Liver (tissue), 9 donors: Measurements from ENCODE around the gene PDGFA. TPM values are rescaled to one million over a fixed set of nuclear protein-coding genes. Genes with fewer than 3 reads are reported as not detected.

Experiments
- DNase-seq: peaks from one replicate; pipeline ENCODE4 v3.0.0-alpha.2; 2017; ENCODE audit warnings: low spot score
- H3K27ac ChIP-seq, 2 donors: one replicate each; pipeline ENCODE4 v1.7.0; 2013; ENCODE audit warnings: inconsistent platforms in 2 of 2, low read length in 2 of 2, control low read depth in 1 of 2, low read depth in 1 of 2, mild to moderate bottlenecking in 1 of 2
- H3K27me3 ChIP-seq, 4 donors: one replicate each; pipeline versions ENCODE4 v1.6.1 to v1.7.0; 2013; ENCODE audit warnings: low read length in 3 of 4, inconsistent platforms in 1 of 4, mild to moderate bottlenecking in 1 of 4, moderate library complexity in 1 of 4; ENCODE audit not compliant: control insufficient read depth in 4 of 4, insufficient read depth in 4 of 4
- H3K36me3 ChIP-seq, 4 donors: one replicate each; pipeline versions ENCODE4 v1.6.1 to v1.7.0; 2013; ENCODE audit warnings: low read length in 3 of 4, mild to moderate bottlenecking in 3 of 4, low read depth in 1 of 4, moderate library complexity in 1 of 4; ENCODE audit not compliant: control insufficient read depth in 4 of 4, insufficient read depth in 3 of 4
- H3K4me1 ChIP-seq, 4 donors: one replicate each; pipeline versions ENCODE4 v1.6.1 to v1.7.0; 2013; ENCODE audit warnings: low read length in 3 of 4, mild to moderate bottlenecking in 3 of 4, moderate library complexity in 1 of 4; ENCODE audit not compliant: control insufficient read depth in 4 of 4, insufficient read depth in 4 of 4
- H3K4me3 ChIP-seq, 3 donors: one replicate each; pipeline versions ENCODE4 v1.6.1 to v1.7.0; 2013; ENCODE audit warnings: low read length in 3 of 3, control low read depth in 1 of 3, low read depth in 1 of 3, mild to moderate bottlenecking in 1 of 3
- H3K9ac ChIP-seq, 2 donors: one replicate each; pipeline ENCODE4 v1.7.0; 2013; ENCODE audit warnings: low read length in 2 of 2, mild to moderate bottlenecking in 2 of 2, moderate library complexity in 2 of 2, control low read depth in 1 of 2, low read depth in 1 of 2
- H3K9me3 ChIP-seq, 4 donors: one replicate each; pipeline versions ENCODE4 v1.6.1 to v1.7.0; 2013; ENCODE audit warnings: low read length in 3 of 4; ENCODE audit not compliant: control insufficient read depth in 4 of 4
- ATF3 ChIP-seq: IDR thresholded peaks from 2 replicates; pipeline ENCODE4 v1.6.1; 2016; ENCODE audit warnings: antibody characterized with exemption
- CTCF ChIP-seq: fragments of 150-350 bp; IDR thresholded peaks from 2 replicates; pipeline ENCODE4 v1.5.1; 2017; ENCODE audit warnings: improper control_type of control experiment, low read depth, low read length; ENCODE audit not compliant: missing input control
- EGR1 ChIP-seq, 2 donors: IDR thresholded peaks; 2 replicates each; pipeline ENCODE4 v1.6.1; 2016 to 2018; ENCODE audit warnings: antibody characterized with exemption in 2 of 2, low read depth in 2 of 2
- FOXA1 ChIP-seq: IDR thresholded peaks from 2 replicates; pipeline ENCODE4 v1.6.1; 2016; ENCODE audit warnings: antibody characterized with exemption
- FOXA2 ChIP-seq: IDR thresholded peaks from 2 replicates; pipeline ENCODE4 v1.6.1; 2016; ENCODE audit warnings: antibody characterized with exemption
- GABPA ChIP-seq, 2 donors: IDR thresholded peaks in 1 of 2; conservative IDR thresholded peaks in 1 of 2; 2 replicates each; pipeline ENCODE4 v1.6.1; 2016; ENCODE audit warnings: antibody characterized with exemption in 2 of 2, mild to moderate bottlenecking in 1 of 2, moderate library complexity in 1 of 2
- HNF4A ChIP-seq, 2 donors: conservative IDR thresholded peaks; 2 replicates each; pipeline ENCODE4 v1.6.1; 2016; ENCODE audit warnings: antibody characterized with exemption in 2 of 2, mild to moderate bottlenecking in 2 of 2
- HNF4G ChIP-seq: IDR thresholded peaks from 2 replicates; pipeline ENCODE4 v1.6.1; 2016; ENCODE audit warnings: antibody characterized with exemption
- JUND ChIP-seq, 2 donors: IDR thresholded peaks; 2 replicates each; pipeline ENCODE4 v1.6.1; 2016; ENCODE audit warnings: antibody characterized with exemption in 2 of 2
- MAX ChIP-seq: IDR thresholded peaks from 2 replicates; pipeline ENCODE4 v1.6.1; 2016; ENCODE audit warnings: antibody characterized with exemption
- NR2F2 ChIP-seq: IDR thresholded peaks from 2 replicates; pipeline ENCODE4 v1.6.1; 2016; ENCODE audit warnings: antibody characterized with exemption
- RAD21 ChIP-seq, 2 donors: IDR thresholded peaks; 2 replicates each; pipeline ENCODE4 v1.6.1; 2016; ENCODE audit warnings: antibody characterized with exemption in 2 of 2, mild to moderate bottlenecking in 2 of 2
- REST ChIP-seq: IDR thresholded peaks from 2 replicates; pipeline ENCODE4 v1.6.1; 2016; ENCODE audit warnings: antibody characterized with exemption, mild to moderate bottlenecking
- RXRA ChIP-seq, 2 donors: IDR thresholded peaks; 2 replicates each; pipeline ENCODE4 v1.6.1; 2017 to 2018; ENCODE audit warnings: antibody characterized with exemption in 2 of 2, mild to moderate bottlenecking in 1 of 2
- SP1 ChIP-seq: IDR thresholded peaks from 2 replicates; pipeline ENCODE4 v1.6.1; 2018; ENCODE audit warnings: antibody characterized with exemption, mild to moderate bottlenecking
- TAF1 ChIP-seq: conservative IDR thresholded peaks from 2 replicates; pipeline ENCODE4 v1.6.1; 2016; ENCODE audit warnings: antibody characterized with exemption, mild to moderate bottlenecking
- YY1 ChIP-seq: IDR thresholded peaks from 2 replicates; pipeline ENCODE4 v1.6.1; 2016; ENCODE audit warnings: antibody characterized with exemption, mild to moderate bottlenecking
- ZBTB33 ChIP-seq: IDR thresholded peaks from 2 replicates; pipeline ENCODE4 v1.6.1; 2016; ENCODE audit warnings: antibody characterized with exemption
- WGBS: extraction: QIAGEN DNeasy Blood & Tissue Kit; methylation state at CpG from one replicate; pipeline ENCODE4 v1.1.7; 2013; 5-methylcytosine and 5-hydroxymethylcytosine counted together
- polyA plus RNA-seq, 2 donors: library from polyadenylated mRNA; stranded (reverse) in 1 of 2; unstranded in 1 of 2; fragments of 200-250 nt in 1 of 2; fragments of >200 nt in 1 of 2; fragmentation: Nextera tagmentation in 1 of 2; extraction: Ambion mirVana in 1 of 2; gene quantifications; one replicate each; pipeline versions ENCODE4 v1.2.1 to v1.2.3, GENCODE V29; 2013 to 2015
- total RNA-seq, 2 donors: library from RNA; depleted of rRNA; stranded (reverse); fragments of >200 nt; gene quantifications; one replicate each; pipeline ENCODE4 v1.2.3, GENCODE V29; 2014
- donor health status: healthy.
- donor health status: healthy.
- donor health status: healthy.
- donor health status: healthy.
- donor health status: healthy.

Gene PDGFA
- total and polyA plus RNA-seq, 4 donors: 1.4 to 5.1 (median 2.0) TPM

- Histone ChIP-seq H3K9ac (no peak overlapping the region), H3K36me3 (peaks cover 0 to 1% (median 0%) of the 10 kb centered on the region in 4 donors), H3K9me3 (no peaks in the 10 kb centered on the region), H3K4me1 (peaks cover 0 to 3% (median 2%) of the 10 kb centered on the region in 4 donors), H3K27ac (no peak overlapping the region), H3K27me3 (no peaks in the 10 kb centered on the region), H3K4me3 (no peak overlapping the region)
- DNase-seq: no peak
- 88% methylated on average over 19 of the region's 19 CpGs for WGBS
- TF ChIP-seq TAF1 (no peak), GABPA (IDR thresholded peaks at IDR 0.05 in 1 of 2, conservative IDR thresholded peaks at IDR 0.05 in 1 of 2) (no peak), HNF4A (conservative IDR thresholded peaks at IDR 0.05) (no peak), RAD21 (IDR thresholded peaks at IDR 0.05) (no peak), ATF3 (no peak), EGR1 (IDR thresholded peaks at IDR 0.05; ENCODE audit: low read depth in 2 of 2) (no peak), HNF4G (no peak), CTCF (no peak), JUND (IDR thresholded peaks at IDR 0.05) (no peak), RXRA (IDR thresholded peaks at IDR 0.05) (no peak), REST (no peak), SP1 (no peak), MAX (no peak), NR2F2 (no peak)
These were observed 7.5 kb downstream of the PDGFA start for GRCh38 chr7:512146-512510.

GRCh38 chr7:511476-512145 lies 8.0 kb downstream of the PDGFA start:
- Histone ChIP-seq H3K27ac (no peak overlapping the region), H3K4me3 (no peak overlapping the region), H3K9ac (no peak overlapping the region), H3K9me3 (no peaks in the 10 kb centered on the region), H3K4me1 (peaks cover 0 to 1% (median under 1%) of the 10 kb centered on the region in 4 donors), H3K27me3 (no peaks in the 10 kb centered on the region), H3K36me3 (peaks cover 0 to 1% (median 0%) of the 10 kb centered on the region in 4 donors)
- DNase-seq: no peak
- 88% methylated on average over 25 of the region's 25 CpGs for WGBS
- TF ChIP-seq JUND (IDR thresholded peaks at IDR 0.05) (no peak), ZBTB33 (no peak), HNF4G (no peak), ATF3 (no peak), YY1 (no peak), TAF1 (no peak), CTCF (no peak), HNF4A (conservative IDR thresholded peaks at IDR 0.05) (no peak), FOXA1 (no peak), RAD21 (IDR thresholded peaks at IDR 0.05) (no peak), EGR1 (IDR thresholded peaks at IDR 0.05; ENCODE audit: low read depth in 2 of 2) (no peak), FOXA2 (no peak), RXRA (IDR thresholded peaks at IDR 0.05) (no peak), GABPA (IDR thresholded peaks at IDR 0.05 in 1 of 2, conservative IDR thresholded peaks at IDR 0.05 in 1 of 2) (no peak), MAX (no peak), SP1 (no peak), NR2F2 (no peak)
